ELR (cell line): ENCODE data around the gene USP49.

Source experiments
- DNase-seq: peaks from one replicate; pipeline ENCODE4 v3.0.0-alpha.2; 2015; ENCODE audit warnings: low read depth

The USP49 gene

GRCh38 chr6:41874741-41875140, 20.4 kb downstream of the USP49 start:
- no peak for DNase-seq

- no peak for DNase-seq
Measured at GRCh38 chr6:41872147-41872546, 23.0 kb downstream of the USP49 start.

GRCh38 chr6:41871691-41872090, 23.5 kb downstream of the USP49 start:
- no peak for DNase-seq

- DNase-seq = no peak
Measured at GRCh38 chr6:41859356-41859755, 35.8 kb downstream of the USP49 start.

- no peak for DNase-seq
Measured at GRCh38 chr6:41858703-41859102, 36.5 kb downstream of the USP49 start.

DNA sequence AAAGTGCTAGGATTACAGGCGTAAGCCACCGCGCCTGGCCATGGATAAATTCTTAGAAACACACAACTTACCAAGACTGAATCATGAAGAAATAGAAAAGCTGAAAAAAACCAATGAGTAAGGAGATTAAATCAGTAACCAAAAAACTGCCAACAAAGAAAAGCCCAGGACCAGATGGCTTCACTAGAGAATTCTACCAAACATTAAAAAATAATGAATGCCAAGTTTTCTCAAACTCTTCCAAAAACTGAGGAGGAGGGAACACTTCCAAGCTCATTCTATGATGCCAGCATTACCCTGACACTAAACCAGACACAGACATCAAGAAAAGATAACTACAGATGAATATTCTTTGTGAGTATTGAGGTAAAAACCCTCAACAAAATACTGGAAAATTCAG, 44.3 kb downstream of the USP49 start:
- DNase-seq = no peak

DNA sequence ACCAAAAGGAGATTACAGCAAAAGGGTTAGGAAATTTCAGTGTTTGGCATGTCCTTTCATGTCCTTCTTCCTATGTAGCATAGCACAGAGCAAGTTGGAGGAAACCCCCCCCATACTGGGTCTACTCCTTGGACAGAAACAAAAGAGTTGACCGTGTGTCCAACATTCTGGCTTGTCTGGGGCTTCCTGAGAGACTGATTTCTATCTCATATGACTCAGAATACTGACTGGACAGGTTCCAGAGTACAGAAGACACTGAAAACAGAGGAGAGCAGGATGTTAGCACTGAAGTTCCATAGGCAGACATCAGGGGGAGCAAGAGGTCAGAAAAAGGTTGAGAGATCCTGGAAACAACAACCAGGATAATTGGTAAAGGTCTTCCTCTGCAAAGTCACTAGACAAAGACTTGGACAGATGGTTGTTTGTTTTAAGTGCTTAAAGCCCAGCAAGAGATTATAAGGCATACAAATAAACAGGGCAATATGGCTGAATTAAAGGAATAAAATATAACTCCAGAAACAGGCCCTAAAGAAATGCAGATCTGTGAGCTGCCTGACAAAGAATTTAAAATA, 48.4 kb downstream of the USP49 start:
- peak; percentile 95 for DNase-seq

DNA sequence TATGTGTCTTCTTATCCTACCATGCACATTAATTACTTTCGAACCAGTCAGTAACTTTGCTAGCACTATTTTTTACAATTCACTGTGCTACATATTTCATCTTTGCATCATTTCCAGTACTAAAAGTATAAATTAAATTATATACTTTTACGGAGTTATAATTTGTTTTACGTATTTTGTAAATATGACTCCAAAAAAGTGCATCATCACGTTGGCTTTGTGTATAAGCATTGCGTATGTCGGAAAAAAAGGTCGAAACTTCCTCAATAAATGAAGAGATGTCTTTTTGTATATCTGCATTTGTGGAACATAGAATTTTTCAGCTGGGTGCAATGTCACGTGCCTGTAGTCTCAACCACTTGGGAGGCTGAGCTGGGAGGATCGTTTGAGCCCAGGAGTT, 52.0 kb downstream of the USP49 start:
- DNase-seq = no peak

- DNase-seq = no peak
Measured at GRCh38 chr6:41840326-41840725, 54.8 kb downstream of the USP49 start.

- DNase-seq = peak; percentile 11
Measured at GRCh38 chr6:41836660-41837052, 58.5 kb downstream of the USP49 start.

DNA sequence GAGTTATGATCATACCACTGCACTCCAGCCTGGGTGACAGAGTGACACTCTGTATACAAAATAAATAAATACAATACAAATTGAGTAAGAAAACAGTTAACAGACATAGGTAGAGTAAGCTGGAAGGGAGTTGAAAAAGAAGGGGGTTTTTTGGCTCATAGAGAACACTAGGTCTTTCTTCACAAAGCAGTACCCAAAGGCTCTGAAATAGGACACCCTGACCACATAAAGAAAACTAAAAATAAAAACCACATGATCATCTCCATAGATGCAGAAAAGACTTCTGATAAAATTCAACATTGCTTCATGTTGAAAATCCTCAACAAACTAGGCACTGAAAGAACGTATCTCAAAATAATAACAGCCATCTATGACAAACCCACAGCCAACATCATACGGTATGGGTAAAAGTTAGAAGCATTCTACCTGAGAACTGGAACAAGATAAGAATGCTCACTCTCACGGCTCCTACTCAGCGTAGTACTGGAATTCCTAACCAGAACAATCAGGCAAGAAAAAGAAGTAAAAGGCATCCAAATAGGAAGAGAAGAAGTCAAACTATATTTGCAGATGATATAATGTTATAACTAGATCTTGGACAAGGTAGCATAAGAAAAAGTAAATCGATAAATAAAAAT, 59.0 kb downstream of the USP49 start:
- DNase-seq = no peak

- DNase-seq = no peak
Measured at GRCh38 chr6:41832263-41832662, 62.9 kb downstream of the USP49 start.

DNA sequence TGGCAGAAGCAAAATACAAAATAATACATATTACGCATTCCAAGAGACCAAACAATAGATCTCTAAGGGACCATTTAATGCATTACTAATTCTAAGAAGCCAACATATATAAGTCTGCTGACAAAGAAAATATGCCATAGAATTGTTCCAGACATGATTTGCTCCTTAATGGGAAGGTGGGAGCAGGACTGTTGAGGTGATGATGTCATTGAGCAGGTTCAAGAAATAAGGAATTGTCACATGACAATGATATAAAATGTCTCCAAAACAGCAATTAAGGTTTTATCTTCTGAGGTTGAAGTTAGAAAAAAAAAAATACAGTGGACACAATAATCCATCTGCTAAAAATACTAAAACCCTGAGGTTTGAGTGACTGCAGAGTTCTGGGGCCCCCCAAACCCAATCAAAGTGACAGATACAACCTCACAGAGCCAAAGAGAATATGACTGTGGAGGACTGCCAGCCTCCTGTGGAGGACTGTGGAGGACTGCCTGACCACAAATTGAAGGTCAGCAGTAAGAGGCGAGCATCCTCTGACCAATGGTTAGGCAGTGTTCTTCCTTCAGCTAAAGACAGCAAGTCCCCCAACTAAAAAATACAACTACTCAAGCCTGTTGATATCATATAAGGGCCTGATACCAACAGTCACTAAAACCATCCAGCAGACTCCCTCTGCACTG, 68.7 kb downstream of the USP49 start:
- DNase-seq = no peak

DNA sequence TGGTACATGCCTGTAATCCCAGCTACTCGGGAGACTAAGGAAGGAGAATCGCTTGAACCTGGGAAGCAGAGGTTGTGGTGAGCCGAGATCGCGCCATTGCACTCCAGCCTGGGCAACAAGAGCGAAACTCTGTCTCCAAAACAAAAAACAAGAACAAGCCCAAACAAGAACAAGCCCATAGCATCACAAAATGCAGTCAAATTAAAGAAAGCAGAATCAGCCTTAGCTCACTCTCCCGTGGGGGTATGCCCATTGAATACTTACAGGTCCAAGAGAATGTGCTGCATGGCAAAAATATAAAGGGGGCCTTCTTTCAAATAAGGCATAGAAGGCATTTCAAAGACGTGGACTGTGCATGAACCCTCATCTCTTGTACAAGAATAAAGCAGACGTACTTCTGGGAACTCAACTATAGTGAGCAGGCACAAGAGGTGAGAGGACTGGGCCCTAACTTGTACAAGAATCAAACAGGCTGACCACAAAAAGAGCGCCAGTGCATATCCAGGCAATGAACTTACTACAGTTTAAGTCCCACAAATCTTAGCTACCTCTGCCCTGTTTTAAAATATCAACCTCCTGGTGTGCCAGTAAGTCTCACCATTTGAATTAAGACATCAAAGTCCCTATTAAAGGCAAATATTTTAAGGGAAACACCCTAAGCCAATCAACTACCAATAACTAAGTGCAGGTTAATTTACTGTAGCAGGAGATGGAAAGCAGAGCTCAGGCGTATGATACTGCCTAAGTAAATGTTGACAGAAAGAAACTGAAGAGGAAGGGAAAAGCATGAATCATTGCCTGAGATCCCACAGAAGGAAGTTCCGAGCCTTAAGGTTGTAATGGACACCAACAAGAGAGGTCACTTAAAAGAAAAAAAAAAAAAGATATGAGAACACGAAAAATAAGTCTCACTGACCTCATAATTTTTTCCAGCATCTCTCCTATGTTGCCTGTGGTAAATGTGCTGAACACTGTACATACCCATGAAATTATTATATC, 70.3 kb downstream of the USP49 start:
- peak; percentile 59 for DNase-seq

GRCh38 chr6:41823178-41823577, 72.0 kb downstream of the USP49 start:
- DNase-seq = no peak

GRCh38 chr6:41822021-41822420, 73.2 kb downstream of the USP49 start:
- no peak for DNase-seq

GRCh38 chr6:41821266-41821665, 73.9 kb downstream of the USP49 start:
- no peak for DNase-seq

DNA sequence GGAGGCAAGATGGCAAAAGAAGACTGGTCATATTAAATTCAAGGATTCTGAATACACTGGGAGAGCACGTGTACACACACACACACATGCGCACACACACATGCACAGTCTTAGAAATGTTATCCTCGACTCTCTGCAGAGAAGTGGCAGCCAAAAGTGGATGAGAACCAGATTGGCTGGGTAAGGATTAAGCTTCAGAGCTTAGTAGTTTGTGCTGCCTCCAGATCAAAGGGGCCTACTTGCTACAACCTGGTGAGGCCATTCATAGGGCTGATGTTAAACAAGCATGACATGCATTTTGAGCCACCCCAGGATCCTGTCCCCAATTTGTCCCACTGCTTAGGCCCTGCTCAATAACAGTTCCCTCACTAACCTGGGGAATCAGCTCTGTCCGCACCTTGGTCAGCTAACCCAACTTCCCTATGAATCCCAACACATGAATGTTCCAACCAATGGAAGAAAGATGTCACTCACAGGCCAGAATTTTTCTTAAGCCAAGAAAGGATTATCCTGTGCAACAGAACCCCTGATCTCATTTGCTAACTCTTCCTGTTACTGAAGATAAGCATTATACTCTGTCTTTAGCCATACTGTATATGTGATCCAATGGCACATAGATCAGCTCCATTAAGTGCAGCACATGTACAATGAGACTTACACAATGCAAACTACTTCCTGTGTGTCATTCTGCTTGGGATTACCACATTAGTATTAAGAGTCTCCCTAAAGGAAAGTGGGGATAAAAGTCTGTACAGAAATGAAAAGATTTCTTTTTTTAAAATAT, 76.7 kb downstream of the USP49 start:
- peak; percentile 42 for DNase-seq

DNA sequence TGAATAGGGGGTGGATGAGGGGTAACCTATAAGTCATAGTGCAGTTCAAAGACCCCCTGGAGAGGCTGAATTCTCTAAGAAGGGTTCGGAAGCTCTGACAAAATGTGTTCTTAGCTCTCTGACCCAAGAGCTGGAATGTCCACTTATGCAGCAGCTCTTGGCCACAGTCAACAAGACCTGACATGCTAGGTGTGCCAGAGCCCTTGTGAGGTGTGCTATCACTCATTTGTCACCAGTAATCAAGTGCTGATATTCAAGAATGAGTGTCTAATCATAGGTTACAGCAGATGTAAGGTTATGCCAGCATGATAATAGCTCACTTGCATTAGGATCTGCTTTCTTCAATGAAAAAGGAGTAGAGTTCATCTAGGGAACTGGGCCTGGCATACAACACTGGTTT, 79.6 kb downstream of the USP49 start:
- no peak for DNase-seq

DNA sequence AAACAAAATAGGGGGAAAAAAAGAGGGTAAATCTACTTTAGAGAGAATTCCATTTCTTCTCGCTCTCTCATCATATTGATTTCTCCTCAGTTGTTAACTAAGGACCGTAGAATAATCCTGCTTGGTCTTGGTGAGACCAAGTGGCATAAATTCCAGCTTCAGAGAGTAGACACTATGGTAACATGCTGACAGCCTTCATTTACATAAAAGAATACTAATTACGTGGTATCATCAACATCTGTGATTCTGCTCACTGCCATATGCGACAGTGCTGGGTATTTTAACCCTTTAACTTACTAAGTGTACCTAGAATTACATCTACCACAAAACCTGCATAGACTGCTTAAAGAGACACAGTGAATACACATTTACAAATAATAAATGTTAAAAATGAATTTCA, 80.5 kb downstream of the USP49 start:
- no peak for DNase-seq

DNA sequence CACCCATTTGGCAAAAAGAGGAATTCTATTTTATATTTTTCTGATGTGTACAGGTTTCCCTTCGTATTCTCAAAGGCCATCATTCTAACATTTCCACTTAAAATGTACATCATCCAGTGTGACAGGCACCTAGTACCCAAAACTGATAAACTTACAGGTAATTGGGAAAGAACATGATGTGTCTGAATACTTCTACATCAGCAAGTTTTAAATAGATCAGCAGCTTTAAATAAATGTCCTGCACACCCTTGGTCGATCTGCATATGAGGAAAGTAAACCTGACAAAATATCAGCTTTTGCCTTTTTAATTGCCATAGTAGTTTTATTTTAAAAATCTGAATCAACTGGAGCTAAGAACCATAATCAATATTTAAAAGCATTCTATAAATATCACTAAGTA, 81.2 kb downstream of the USP49 start:
- DNase-seq = no peak

GRCh38 chr6:41813469-41813868, 81.7 kb downstream of the USP49 start:
- DNase-seq = peak; percentile 65
